Measurements from ENCODE around the gene BANK1. TPM values are rescaled to one million over a fixed set of nuclear protein-coding genes. Genes with fewer than 3 reads are reported as not detected.

BANK1 gene
- total RNA-seq, 1 experiment from 2014 or later: 3.3 TPM

GRCh38 chr4:101846550-101846949 lies 56.0 kb downstream of the BANK1 start:
- Histone ChIP-seq H3K27ac (ENCODE audit: low read length) (no peak overlapping the region), H3K9me3 (ENCODE audit: control insufficient read depth, insufficient read depth, low read depth, low read length) (no peaks in the 10 kb centered on the region), H3K4me3 (ENCODE audit: low read depth in 2 of 2, low read length in 2 of 2) (no peak overlapping the region), H3K4me1 (ENCODE audit: control insufficient read depth, insufficient read depth, low read length) (no peaks in the 10 kb centered on the region), H3K27me3 (ENCODE audit: control insufficient read depth, insufficient read depth, low read length) (no peaks in the 10 kb centered on the region), H3K36me3 (ENCODE audit: control insufficient read depth, insufficient read depth, low read length) (no peaks in the 10 kb centered on the region)
- DNase-seq (ENCODE audit: low read depth, low spot score) (no peak), ATAC-seq (no peak)
- intact Hi-C loops (cut with micrococcal nuclease; ENCODE audit: unreplicated experiment): no loop called here
- BruUV-seq (replicated peaks): no TSS peak
- POLR2A ChIA-PET: no interaction called here
- CTCF ChIA-PET: no interaction called here
- TF ChIP-seq, protein P1, sequence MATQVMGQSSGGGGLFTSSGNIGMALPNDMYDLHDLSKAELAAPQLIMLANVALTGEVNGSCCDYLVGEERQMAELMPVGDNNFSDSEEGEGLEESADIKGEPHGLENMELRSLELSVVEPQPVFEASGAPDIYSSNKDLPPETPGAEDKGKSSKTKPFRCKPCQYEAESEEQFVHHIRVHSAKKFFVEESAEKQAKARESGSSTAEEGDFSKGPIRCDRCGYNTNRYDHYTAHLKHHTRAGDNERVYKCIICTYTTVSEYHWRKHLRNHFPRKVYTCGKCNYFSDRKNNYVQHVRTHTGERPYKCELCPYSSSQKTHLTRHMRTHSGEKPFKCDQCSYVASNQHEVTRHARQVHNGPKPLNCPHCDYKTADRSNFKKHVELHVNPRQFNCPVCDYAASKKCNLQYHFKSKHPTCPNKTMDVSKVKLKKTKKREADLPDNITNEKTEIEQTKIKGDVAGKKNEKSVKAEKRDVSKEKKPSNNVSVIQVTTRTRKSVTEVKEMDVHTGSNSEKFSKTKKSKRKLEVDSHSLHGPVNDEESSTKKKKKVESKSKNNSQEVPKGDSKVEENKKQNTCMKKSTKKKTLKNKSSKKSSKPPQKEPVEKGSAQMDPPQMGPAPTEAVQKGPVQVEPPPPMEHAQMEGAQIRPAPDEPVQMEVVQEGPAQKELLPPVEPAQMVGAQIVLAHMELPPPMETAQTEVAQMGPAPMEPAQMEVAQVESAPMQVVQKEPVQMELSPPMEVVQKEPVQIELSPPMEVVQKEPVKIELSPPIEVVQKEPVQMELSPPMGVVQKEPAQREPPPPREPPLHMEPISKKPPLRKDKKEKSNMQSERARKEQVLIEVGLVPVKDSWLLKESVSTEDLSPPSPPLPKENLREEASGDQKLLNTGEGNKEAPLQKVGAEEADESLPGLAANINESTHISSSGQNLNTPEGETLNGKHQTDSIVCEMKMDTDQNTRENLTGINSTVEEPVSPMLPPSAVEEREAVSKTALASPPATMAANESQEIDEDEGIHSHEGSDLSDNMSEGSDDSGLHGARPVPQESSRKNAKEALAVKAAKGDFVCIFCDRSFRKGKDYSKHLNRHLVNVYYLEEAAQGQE (IDR thresholded peaks at IDR 0.05; ENCODE audit: insufficient read depth in 1 of 2, low read depth in 2 of 2, low read length in 1 of 2): no peak
- TF ChIP-seq TCF7L2 (IDR thresholded peaks at IDR 0.05; ENCODE audit: low read depth, low read length): no peak
- TF ChIP-seq POLR2AphosphoS5 (IDR thresholded peaks at IDR 0.05; ENCODE audit: low read depth, low read length): no peak
- in situ Hi-C loops (cut with HindIII; ENCODE audit: low pct_unique_long_range_greater_than_20kb, low sequenced_read_pairs): no loop called here

- DNase-seq (ENCODE audit: low read depth, low spot score) (no peak), ATAC-seq (no peak)
- TF ChIP-seq TCF7L2 (IDR thresholded peaks at IDR 0.05; ENCODE audit: low read depth, low read length) (no peak), POLR2AphosphoS5 (IDR thresholded peaks at IDR 0.05; ENCODE audit: low read depth, low read length) (no peak), SIN3A (IDR thresholded peaks at IDR 0.05; ENCODE audit: borderline replicate concordance, insufficient read depth, low read depth, low read length) (no peak)
- TF ChIP-seq, protein P2, sequence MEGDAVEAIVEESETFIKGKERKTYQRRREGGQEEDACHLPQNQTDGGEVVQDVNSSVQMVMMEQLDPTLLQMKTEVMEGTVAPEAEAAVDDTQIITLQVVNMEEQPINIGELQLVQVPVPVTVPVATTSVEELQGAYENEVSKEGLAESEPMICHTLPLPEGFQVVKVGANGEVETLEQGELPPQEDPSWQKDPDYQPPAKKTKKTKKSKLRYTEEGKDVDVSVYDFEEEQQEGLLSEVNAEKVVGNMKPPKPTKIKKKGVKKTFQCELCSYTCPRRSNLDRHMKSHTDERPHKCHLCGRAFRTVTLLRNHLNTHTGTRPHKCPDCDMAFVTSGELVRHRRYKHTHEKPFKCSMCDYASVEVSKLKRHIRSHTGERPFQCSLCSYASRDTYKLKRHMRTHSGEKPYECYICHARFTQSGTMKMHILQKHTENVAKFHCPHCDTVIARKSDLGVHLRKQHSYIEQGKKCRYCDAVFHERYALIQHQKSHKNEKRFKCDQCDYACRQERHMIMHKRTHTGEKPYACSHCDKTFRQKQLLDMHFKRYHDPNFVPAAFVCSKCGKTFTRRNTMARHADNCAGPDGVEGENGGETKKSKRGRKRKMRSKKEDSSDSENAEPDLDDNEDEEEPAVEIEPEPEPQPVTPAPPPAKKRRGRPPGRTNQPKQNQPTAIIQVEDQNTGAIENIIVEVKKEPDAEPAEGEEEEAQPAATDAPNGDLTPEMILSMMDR (IDR thresholded peaks at IDR 0.05): no peak
- TF ChIP-seq, protein P1 (IDR thresholded peaks at IDR 0.05; ENCODE audit: insufficient read depth in 1 of 2, low read depth in 2 of 2, low read length in 1 of 2): no peak
- BruUV-seq (replicated peaks): no TSS peak
- CTCF ChIA-PET: no interaction called here
- Histone ChIP-seq H3K27me3 (ENCODE audit: control insufficient read depth, insufficient read depth, low read length) (no peaks in the 10 kb centered on the region), H3K27ac (ENCODE audit: low read length) (no peak overlapping the region), H3K4me3 (ENCODE audit: low read depth in 2 of 2, low read length in 2 of 2) (no peak overlapping the region), H3K9me3 (ENCODE audit: control insufficient read depth, insufficient read depth, low read depth, low read length) (no peaks in the 10 kb centered on the region), H3K36me3 (ENCODE audit: control insufficient read depth, insufficient read depth, low read length) (no peaks in the 10 kb centered on the region), H3K4me1 (ENCODE audit: control insufficient read depth, insufficient read depth, low read length) (no peaks in the 10 kb centered on the region)
- intact Hi-C loops (cut with micrococcal nuclease; ENCODE audit: unreplicated experiment): no loop called here
- in situ Hi-C loops (cut with HindIII; ENCODE audit: low pct_unique_long_range_greater_than_20kb, low sequenced_read_pairs): no loop called here
- POLR2A ChIA-PET: no interaction called here
Observed at GRCh38 chr4:101850698-101851097, 60.2 kb downstream of the BANK1 start.

Data from Panc1 (cell line).